ENCODE results near the gene IDH3A. TPM values are rescaled to one million over a fixed set of nuclear protein-coding genes. Genes with fewer than 3 reads are reported as not detected.

Gene IDH3A
- total RNA-seq, 1 donor from 2014 or later = 46.7 TPM

DNA sequence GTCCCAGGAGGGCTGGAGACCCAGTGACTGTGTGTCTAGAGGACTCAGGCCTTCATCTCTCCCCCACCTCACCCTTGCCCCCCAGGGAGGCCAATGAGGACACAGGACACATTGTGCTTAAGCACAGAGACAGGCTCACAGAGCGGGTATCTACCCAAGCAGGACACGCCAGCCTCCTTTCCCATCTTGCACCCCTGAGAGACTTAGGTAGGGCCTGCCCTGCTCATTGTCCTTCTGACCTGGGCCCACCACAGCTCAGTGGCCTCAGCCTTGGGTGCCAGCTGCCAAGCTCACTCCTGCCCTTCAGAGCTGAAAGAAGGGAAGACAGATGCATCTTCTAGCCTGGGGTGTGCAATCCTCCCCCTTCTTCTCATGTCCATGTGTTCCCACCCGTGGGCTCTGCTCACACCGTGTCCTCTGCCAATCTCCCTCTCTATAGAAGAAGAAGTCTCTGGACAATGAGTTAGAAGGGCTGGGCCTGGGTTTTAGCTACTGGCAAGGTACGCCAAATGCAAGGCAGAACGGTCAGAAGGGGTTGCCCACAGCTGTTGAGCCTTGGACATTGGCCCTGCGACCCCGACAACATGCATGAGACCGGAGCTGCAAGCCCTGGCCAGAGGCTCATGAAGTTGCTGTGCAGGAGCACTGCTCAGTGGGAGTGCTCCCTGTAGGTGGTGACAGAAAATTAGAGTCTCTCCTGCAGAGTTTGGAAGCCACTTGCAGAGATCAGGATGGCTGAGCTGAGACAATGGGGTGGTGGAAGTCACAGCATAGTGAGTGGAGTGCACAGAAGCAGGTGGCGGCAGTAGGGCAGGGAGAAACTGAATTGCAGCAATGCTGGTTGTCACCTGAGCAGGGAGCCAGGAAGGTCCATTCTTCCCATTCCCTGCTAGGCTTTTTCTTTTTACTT, 52.4 kb downstream of the IDH3A start:
- Mint-ChIP-seq H3K36me3 (ENCODE audit: unreplicated experiment) (no peaks in the 10 kb centered on the region), H3K4me3 (ENCODE audit: unreplicated experiment) (no peak overlapping the region), H3K9me3 (ENCODE audit: unreplicated experiment) (no peaks in the 10 kb centered on the region), H3K27ac (ENCODE audit: unreplicated experiment) (no peak overlapping the region), H3K27me3 (ENCODE audit: unreplicated experiment) (peaks cover 5% of the 10 kb centered on the region), H3K4me1 (ENCODE audit: unreplicated experiment) (peaks cover 12% of the 10 kb centered on the region)
- DNase-seq (ENCODE audit: extremely low spot score, unreplicated experiment) = no peak
- no peak for TF ChIP-seq CTCF (IDR thresholded peaks at IDR 0.05)

DNA sequence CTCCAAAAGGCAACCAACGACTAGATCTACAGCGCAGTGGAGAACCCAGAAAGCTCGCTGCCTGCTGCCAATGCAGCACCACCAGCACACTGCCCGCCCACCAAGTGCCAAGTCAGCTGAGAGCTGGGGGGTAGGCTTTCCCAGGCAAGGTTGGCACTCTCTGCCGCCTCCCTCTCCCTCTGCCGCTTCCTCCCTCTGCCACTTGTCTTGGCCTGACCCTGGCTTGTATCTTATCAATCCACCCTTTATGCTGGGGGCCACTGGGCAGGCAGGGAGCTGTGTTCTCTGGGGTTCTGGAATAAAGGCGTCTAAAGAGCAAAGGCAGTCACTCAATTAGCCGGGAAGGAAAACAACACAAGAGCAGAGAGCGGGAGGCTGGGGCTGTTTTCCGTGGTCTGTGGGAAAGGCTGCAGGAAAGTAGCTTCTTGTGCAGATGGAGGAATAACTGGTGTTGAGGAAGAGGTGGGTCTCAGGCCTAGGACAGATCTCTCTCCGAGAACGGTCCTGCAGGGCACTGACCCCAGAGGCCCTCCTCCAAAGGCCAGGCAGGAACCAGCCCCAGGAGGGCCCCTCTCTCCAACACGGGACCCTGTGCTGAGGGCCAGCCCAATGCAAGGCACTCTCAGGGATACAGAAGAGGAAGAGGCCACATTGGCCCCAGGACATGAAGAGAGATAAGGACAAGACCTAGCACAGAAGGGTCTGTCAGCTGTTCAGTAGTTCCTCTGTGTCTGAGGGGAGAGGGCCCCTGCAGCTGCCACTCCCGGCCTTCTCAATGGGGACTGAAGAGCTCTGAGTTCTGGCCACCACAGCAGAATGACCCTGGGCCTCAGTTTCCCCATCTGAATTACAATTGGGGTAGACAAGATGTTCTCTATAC, 54.4 kb downstream of the IDH3A start:
- no peak for TF ChIP-seq CTCF (IDR thresholded peaks at IDR 0.05)
- Mint-ChIP-seq H3K4me3 (ENCODE audit: unreplicated experiment) (no peak overlapping the region), H3K36me3 (ENCODE audit: unreplicated experiment) (no peaks in the 10 kb centered on the region), H3K9me3 (ENCODE audit: unreplicated experiment) (no peaks in the 10 kb centered on the region), H3K4me1 (ENCODE audit: unreplicated experiment) (peaks cover 22% of the 10 kb centered on the region), H3K27me3 (ENCODE audit: unreplicated experiment) (peaks cover 5% of the 10 kb centered on the region), H3K27ac (ENCODE audit: unreplicated experiment) (no peak overlapping the region)
- peak; percentile 71 for DNase-seq (ENCODE audit: extremely low spot score, unreplicated experiment)

DNA sequence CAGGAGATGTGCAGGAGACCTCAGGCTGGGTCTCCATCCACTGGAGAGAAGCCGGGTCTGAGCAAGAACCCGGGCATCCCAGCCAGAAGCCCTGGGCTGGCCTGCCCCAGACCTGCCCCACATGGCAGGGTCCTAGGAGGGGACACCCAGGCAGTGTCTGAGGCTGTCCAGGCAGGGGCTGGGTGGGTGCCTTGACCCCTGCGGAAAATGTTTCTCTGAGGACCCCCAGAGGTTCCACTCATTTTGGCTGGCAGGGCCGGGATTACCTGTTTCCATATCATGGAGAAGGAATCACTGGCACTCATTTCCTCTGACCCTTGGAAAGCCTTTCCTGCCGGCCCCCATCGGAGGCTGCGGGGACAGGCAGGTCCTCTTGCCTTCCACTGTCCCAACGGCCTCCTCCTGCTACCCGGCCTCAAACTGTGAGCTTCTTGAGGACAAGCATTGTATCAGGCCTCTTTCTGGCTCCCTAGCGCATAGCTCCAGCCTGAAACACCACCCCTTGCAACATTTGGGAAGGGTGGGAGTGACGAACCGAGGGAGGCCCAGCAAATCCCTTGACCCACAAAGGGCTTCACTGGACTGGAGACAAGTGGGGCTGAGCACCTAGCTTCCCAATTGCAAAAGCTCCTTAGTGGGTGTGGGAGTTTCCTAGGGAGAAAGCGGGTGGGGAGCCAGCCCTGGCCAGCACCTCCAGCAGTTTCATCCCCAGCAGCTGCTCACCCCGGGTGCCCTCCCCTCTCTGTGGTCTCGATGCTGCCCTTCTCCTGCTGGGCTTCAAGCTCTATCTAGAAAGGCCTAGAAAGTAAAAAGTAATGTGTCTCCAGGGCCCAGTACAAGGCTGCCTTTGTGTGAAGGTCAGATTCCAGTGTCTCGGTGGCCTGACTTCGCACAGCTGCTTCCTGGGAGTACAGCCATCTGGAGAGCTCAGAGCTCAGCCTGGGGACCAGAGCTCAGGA, 55.5 kb downstream of the IDH3A start:
- Mint-ChIP-seq H3K27ac (ENCODE audit: unreplicated experiment) (no peak overlapping the region), H3K27me3 (ENCODE audit: unreplicated experiment) (peaks cover 5% of the 10 kb centered on the region), H3K36me3 (ENCODE audit: unreplicated experiment) (no peaks in the 10 kb centered on the region), H3K4me1 (ENCODE audit: unreplicated experiment) (peaks cover 22% of the 10 kb centered on the region), H3K9me3 (ENCODE audit: unreplicated experiment) (no peaks in the 10 kb centered on the region), H3K4me3 (ENCODE audit: unreplicated experiment) (no peak overlapping the region)
- DNase-seq (ENCODE audit: extremely low spot score, unreplicated experiment) = peak; percentile 75
- TF ChIP-seq CTCF (IDR thresholded peaks at IDR 0.05) = no peak

DNA sequence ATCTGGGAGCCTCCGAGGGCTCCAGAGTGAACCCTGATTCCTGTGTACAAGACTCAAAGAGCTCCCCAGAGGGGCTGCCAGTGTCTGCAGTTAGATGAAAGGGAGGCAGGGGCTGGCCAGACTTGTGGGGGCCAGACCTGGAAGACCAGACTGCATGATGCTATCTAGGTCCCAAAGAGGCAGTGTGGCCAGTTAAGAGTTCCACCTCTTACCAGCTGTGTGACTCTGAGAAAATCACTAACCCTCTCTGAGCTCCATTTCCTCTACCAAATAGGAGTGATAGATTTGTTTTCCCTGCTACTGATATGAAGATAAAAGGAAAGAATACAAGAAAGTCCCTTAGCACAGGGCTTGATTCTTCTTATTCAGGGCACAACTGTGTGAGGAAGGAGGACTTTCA, 56.2 kb downstream of the IDH3A start:
- no peak overlapping the region for H3K27ac Mint-ChIP-seq (ENCODE audit: unreplicated experiment)
- H3K4me3 Mint-ChIP-seq (ENCODE audit: unreplicated experiment) = no peak overlapping the region
- no peak for TF ChIP-seq CTCF (IDR thresholded peaks at IDR 0.05)
- peaks cover 2% of the 10 kb centered on the region for H3K27me3 Mint-ChIP-seq (ENCODE audit: unreplicated experiment)
- no peaks in the 10 kb centered on the region for H3K36me3 Mint-ChIP-seq (ENCODE audit: unreplicated experiment)
- DNase-seq (ENCODE audit: extremely low spot score, unreplicated experiment) = no peak
- no peaks in the 10 kb centered on the region for H3K9me3 Mint-ChIP-seq (ENCODE audit: unreplicated experiment)
- H3K4me1 Mint-ChIP-seq (ENCODE audit: unreplicated experiment) = peaks cover 22% of the 10 kb centered on the region
